Suprapubic skin (tissue), 4 donors: ENCODE results near the gene CAPN11. TPM values are rescaled to one million over a fixed set of nuclear protein-coding genes. Genes with fewer than 3 reads are reported as not detected.
"Not testable (repeated sequence)": the region's sequence is repeated elsewhere in the genome, so short reads cannot be mapped to it uniquely, and the experiment has no call there.

Experiments used
- DNase-seq, 2 donors: peaks; one replicate each; pipeline ENCODE4 v3.0.0-alpha.2; 2019; ENCODE audit warnings: low spot score in 2 of 2
- H3K27ac ChIP-seq: fragments of 200-600 bp; sonication (generic); one replicate; pipeline ENCODE4 v1.5.1; 2019
- H3K27me3 ChIP-seq: fragments of 200-600 bp; sonication (generic); one replicate; pipeline ENCODE4 v1.5.1; 2019
- H3K36me3 ChIP-seq: fragments of 200-600 bp; sonication (generic); one replicate; pipeline ENCODE4 v1.5.1; 2019
- H3K4me1 ChIP-seq: fragments of 200-600 bp; sonication (generic); one replicate; pipeline ENCODE4 v1.5.1; 2019
- H3K4me3 ChIP-seq: fragments of 200-600 bp; sonication (generic); one replicate; pipeline ENCODE4 v1.5.1; 2019; ENCODE audit warnings: mild to moderate bottlenecking
- H3K9me3 ChIP-seq: fragments of 200-600 bp; sonication (generic); one replicate; pipeline ENCODE4 v1.5.1; 2019
- EP300 ChIP-seq: sonication (generic); formaldehyde crosslinking; IDR thresholded peaks from one replicate; pipeline ENCODE4 v1.6.1; 2017; ENCODE audit warnings: antibody characterized with exemption
- POLR2A ChIP-seq, 2 donors: fragments of 450-650 bp; IDR thresholded peaks; one replicate each; pipeline ENCODE4 v1.6.1; 2017; ENCODE audit warnings: antibody characterized with exemption in 2 of 2, mild to moderate bottlenecking in 2 of 2, moderate library complexity in 2 of 2
- POLR2AphosphoS5 ChIP-seq, 3 donors: sonication (generic); formaldehyde crosslinking; IDR thresholded peaks; one replicate each; pipeline ENCODE4 v1.6.1; 2017; ENCODE audit warnings: antibody characterized with exemption in 3 of 3
- whole genome bisulfite sequencing: methylation state at CpG from one replicate; pipeline ENCODE4 v1.1.5; 2018; 5-methylcytosine and 5-hydroxymethylcytosine counted together
- total RNA-seq, 4 donors: library from RNA; depleted of rRNA; stranded (reverse); fragments of >200 nt; gene quantifications; one replicate each; pipeline ENCODE4 v1.1.0, GENCODE V29; 2016
- TF ChIP-seq, protein P1 (sequence below), 2 donors: fragments of 200-600 bp in 1 of 2; fragments of 450-650 bp in 1 of 2; sonication (generic) in 1 of 2; IDR thresholded peaks; one replicate each; pipeline ENCODE4 v1.5.1; 2016 to 2019; ENCODE audit warnings: antibody characterized with exemption in 2 of 2, mild to moderate bottlenecking in 1 of 2, moderate library complexity in 1 of 2

CAPN11 gene
- total RNA-seq, 4 donors from 2014 or later: 0.45 to 2.5 (median 1.2) TPM

DNA sequence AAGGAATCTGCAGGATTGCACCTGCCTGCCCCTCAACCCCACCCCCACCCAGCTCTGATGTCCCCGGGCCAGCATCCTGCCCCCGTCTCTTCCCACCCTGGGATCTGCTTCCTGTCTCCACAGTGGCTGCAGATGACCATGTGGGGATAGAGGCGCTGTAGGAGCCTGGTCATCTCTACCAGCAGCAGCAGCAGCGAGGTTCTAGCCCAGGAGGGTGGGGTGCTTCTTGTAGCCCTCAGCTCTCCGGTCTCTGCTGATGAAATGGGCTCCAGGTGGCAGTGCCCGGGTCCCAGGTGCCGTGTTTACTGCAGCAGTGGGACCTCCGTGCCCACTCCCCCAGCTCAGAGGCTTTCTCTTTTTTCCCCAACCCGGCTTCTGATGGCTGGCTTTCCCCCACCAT lies 25.2 kb downstream of the CAPN11 start:
- Histone ChIP-seq H3K9me3 (no peaks in the 10 kb centered on the region), H3K36me3 (no peaks in the 10 kb centered on the region), H3K4me3 (no peak overlapping the region), H3K27me3 (no peaks in the 10 kb centered on the region), H3K27ac (no peak overlapping the region), H3K4me1 (peaks cover 21% of the 10 kb centered on the region)
- TF ChIP-seq, protein P1, sequence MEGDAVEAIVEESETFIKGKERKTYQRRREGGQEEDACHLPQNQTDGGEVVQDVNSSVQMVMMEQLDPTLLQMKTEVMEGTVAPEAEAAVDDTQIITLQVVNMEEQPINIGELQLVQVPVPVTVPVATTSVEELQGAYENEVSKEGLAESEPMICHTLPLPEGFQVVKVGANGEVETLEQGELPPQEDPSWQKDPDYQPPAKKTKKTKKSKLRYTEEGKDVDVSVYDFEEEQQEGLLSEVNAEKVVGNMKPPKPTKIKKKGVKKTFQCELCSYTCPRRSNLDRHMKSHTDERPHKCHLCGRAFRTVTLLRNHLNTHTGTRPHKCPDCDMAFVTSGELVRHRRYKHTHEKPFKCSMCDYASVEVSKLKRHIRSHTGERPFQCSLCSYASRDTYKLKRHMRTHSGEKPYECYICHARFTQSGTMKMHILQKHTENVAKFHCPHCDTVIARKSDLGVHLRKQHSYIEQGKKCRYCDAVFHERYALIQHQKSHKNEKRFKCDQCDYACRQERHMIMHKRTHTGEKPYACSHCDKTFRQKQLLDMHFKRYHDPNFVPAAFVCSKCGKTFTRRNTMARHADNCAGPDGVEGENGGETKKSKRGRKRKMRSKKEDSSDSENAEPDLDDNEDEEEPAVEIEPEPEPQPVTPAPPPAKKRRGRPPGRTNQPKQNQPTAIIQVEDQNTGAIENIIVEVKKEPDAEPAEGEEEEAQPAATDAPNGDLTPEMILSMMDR (IDR thresholded peaks at IDR 0.05): no peak
- TF ChIP-seq EP300 (no peak), POLR2AphosphoS5 (IDR thresholded peaks at IDR 0.05) (no peak)
- no peak for DNase-seq
- WGBS: 86% methylated on average over 9 of the region's 9 CpGs

GRCh38 chr6:44185356-44185755 lies 26.7 kb downstream of the CAPN11 start:
- not testable (repeated sequence) for H3K9me3 ChIP-seq, H3K36me3 ChIP-seq, DNase-seq, H3K4me3 ChIP-seq, H3K27me3 ChIP-seq, H3K27ac ChIP-seq
- H3K4me1 ChIP-seq: peaks cover 19% of the 10 kb centered on the region
- WGBS: 73% methylated on average over 7 of the region's 7 CpGs

- Histone ChIP-seq H3K27ac (peak overlapping the region; percentile 24), H3K4me3 (no peak overlapping the region)
Measured at GRCh38 chr6:44185953-44186634, 27.5 kb downstream of the CAPN11 start.

DNA sequence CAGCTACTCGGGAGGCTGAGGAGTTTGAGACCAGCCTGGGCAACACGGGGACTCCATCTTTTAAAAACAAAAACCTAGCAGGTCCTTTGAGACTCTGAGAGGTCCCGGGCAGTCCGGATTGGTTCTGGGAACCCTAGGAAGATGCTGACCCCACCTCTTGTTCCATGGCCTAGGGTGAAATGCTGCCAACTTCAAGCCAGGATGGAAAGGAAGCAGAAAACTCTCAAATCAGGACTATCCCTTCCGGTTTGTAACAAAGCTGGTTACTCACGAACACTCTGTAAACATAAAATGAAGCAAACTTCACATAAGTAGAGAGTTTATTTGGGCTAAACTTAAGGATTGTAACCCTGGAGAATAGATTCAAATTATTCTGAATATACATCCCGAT lies 28.0 kb downstream of the CAPN11 start:
- peak overlapping the region; percentile 24 for H3K27ac ChIP-seq
- H3K36me3 ChIP-seq: no peaks in the 10 kb centered on the region
- peaks cover 19% of the 10 kb centered on the region for H3K4me1 ChIP-seq
- 68% methylated on average over 7 of the region's 7 CpGs for WGBS
- H3K4me3 ChIP-seq: no peak overlapping the region
- no peaks in the 10 kb centered on the region for H3K9me3 ChIP-seq
- TF ChIP-seq POLR2A (IDR thresholded peaks at IDR 0.05): no peak
- TF ChIP-seq, protein P1 (IDR thresholded peaks at IDR 0.05): no peak
- no peak for TF ChIP-seq POLR2AphosphoS5 (IDR thresholded peaks at IDR 0.05)
- TF ChIP-seq EP300: no peak
- no peak for DNase-seq
- H3K27me3 ChIP-seq: no peaks in the 10 kb centered on the region

More at GRCh38 chr6:44185953-44186634, 27.5 kb downstream of the CAPN11 start:
- no peak for DNase-seq
- Histone ChIP-seq H3K9me3 (no peaks in the 10 kb centered on the region), H3K4me1 (peaks cover 19% of the 10 kb centered on the region), H3K27me3 (no peaks in the 10 kb centered on the region), H3K36me3 (no peaks in the 10 kb centered on the region)
- TF ChIP-seq POLR2A (IDR thresholded peaks at IDR 0.05): no peak
- TF ChIP-seq POLR2AphosphoS5 (IDR thresholded peaks at IDR 0.05): no peak
- TF ChIP-seq, protein P1 (IDR thresholded peaks at IDR 0.05): no peak
- TF ChIP-seq EP300: no peak
- 46% methylated on average over 9 of the region's 9 CpGs for WGBS

DNA sequence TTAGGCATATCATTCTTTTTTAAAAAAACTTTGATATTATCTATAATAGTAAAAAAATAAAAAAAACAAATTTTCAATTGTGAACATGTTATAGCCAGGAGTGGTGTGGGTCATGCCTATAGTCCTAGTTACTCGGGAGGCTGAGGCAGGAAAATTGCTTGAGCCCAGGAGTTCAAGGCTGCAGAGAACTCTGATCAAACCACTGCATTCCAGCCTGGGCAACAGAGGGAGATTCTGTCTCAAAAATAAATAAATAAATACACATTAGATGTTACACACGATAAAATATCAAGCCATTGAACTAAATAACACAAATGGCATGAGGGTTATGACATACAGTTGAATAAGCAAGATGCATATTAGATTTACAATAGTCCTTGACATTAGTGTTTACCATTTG lies 30.2 kb downstream of the CAPN11 start:
- WGBS: 77% methylated on average over 2 of the region's 2 CpGs
- TF ChIP-seq POLR2A (IDR thresholded peaks at IDR 0.05) (no peak), POLR2AphosphoS5 (IDR thresholded peaks at IDR 0.05) (no peak), EP300 (no peak)
- TF ChIP-seq, protein P1 (IDR thresholded peaks at IDR 0.05): no peak
- Histone ChIP-seq H3K27ac (no peak overlapping the region), H3K4me3 (no peak overlapping the region), H3K9me3 (no peaks in the 10 kb centered on the region), H3K27me3 (no peaks in the 10 kb centered on the region), H3K4me1 (peaks cover 8% of the 10 kb centered on the region), H3K36me3 (no peaks in the 10 kb centered on the region)
- no peak for DNase-seq

DNA sequence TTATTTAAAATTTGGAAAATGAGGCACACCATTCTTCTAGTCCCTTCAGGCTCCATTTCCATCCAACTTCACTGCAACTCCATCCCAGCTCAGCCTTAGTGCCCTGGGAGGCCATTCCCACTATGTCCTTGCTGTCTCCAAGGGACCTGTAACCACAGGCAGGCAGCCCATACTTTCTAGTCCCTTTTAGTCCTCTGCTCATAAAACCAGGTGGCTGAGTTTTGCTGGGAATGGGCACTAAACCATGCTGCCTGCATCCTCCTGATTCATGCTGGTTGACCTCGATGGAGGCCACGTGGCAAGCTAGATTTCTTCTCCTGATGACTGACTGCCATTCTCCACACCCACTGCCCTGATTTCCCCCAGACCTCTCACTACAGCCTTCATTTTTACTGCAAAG lies 30.6 kb downstream of the CAPN11 start:
- 78% methylated on average over 2 of the region's 2 CpGs for WGBS

More for the DNA sequence above, 30.6 kb downstream of the CAPN11 start:
- no peaks in the 10 kb centered on the region for H3K36me3 ChIP-seq
- H3K9me3 ChIP-seq: no peaks in the 10 kb centered on the region
- TF ChIP-seq POLR2A (IDR thresholded peaks at IDR 0.05) (no peak), POLR2AphosphoS5 (IDR thresholded peaks at IDR 0.05) (no peak), EP300 (no peak)
- TF ChIP-seq, protein P1 (IDR thresholded peaks at IDR 0.05): no peak
- H3K27ac ChIP-seq: no peak overlapping the region
- no peak for DNase-seq
- peaks cover 6% of the 10 kb centered on the region for H3K4me1 ChIP-seq
- H3K4me3 ChIP-seq: no peak overlapping the region
- no peaks in the 10 kb centered on the region for H3K27me3 ChIP-seq
